Measurements from ENCODE around the gene CD74. TPM values are rescaled to one million over a fixed set of nuclear protein-coding genes. Genes with fewer than 3 reads are reported as not detected.
"Not testable (repeated sequence)": the region's sequence is repeated elsewhere in the genome, so short reads cannot be mapped to it uniquely, and the experiment has no call there.

Gene CD74
- 100 to 1,000 TPM; 341 to 350 TPM for total RNA-seq

GRCh38 chr5:150412319-150413175, at the start of gene CD74:
CD74 (minus strand) TSS chr5:150412910; CDS start chr5:150412749, 161 bp downstream.
- peak within 1 kb of the TSS; percentile 100 for H3K27ac Mint-ChIP-seq
- no peaks in the 10 kb centered on the region for H3K9me3 Mint-ChIP-seq
- H3K36me3 Mint-ChIP-seq = peaks cover 7% of the 10 kb centered on the region
- peak within 1 kb of the TSS; percentile 98 for H3K4me3 Mint-ChIP-seq
- H3K4me1 Mint-ChIP-seq = peaks cover 29% of the 10 kb centered on the region
- no peaks in the 10 kb centered on the region for H3K27me3 Mint-ChIP-seq
- DNase-seq (peak; percentile 85), ATAC-seq (ENCODE audit: low read depth) (peak; percentile 89)
- POLR2A ChIA-PET = interaction anchor here (0.6 to 3.3 kb wide), 14 partner anchors 9 to 301 kb away, joined by 3 to 32 read pairs (median 4); partner anchors contain the start of genes RPS14 and TCOF1

DNA sequence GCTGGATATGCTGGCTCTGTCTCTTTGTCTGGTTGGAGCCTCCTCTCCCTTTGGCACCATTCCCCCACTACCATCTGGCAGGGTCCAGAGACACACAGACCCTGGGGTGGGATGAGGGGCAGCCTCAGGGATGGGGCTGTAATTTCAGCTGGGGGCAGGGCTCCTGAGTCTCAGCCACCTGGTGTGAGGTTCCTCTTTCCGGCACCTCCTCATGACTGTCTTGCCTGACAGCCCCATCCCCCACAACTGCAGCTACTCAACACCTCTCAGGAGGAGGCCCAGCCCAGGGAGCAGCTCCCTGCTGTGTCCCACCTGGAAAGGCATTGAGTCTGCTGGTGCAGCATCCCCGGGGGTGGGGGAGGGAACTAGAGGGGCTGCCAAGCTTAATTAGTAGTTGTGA, 48.5 kb upstream of the CD74 start:
- Mint-ChIP-seq H3K4me3 (no peak overlapping the region), H3K4me1 (peaks cover 37% of the 10 kb centered on the region), H3K27me3 (peaks cover 2% of the 10 kb centered on the region), H3K9me3 (no peaks in the 10 kb centered on the region), H3K27ac (peak overlapping the region; percentile 82), H3K36me3 (no peaks in the 10 kb centered on the region)
- POLR2A ChIA-PET = interaction anchor here (0.9 to 1.0 kb wide), 2 partner anchors 11 to 12 kb away, joined by 3 read pairs; no protein-coding TSS in a partner anchor
- DNase-seq (peak; percentile 51), ATAC-seq (ENCODE audit: low read depth) (peak; percentile 50)

- DNase-seq (no peak), ATAC-seq (ENCODE audit: low read depth) (no peak)
- Mint-ChIP-seq H3K4me3 (no peak overlapping the region), H3K27me3 (peaks cover 2% of the 10 kb centered on the region), H3K9me3 (no peaks in the 10 kb centered on the region), H3K27ac (peak overlapping the region; percentile 82), H3K36me3 (no peaks in the 10 kb centered on the region), H3K4me1 (peaks cover 37% of the 10 kb centered on the region)
- POLR2A ChIA-PET = interaction anchor here (0.6 to 1.0 kb wide), 3 partner anchors 10 to 102 kb away, joined by 3 read pairs; no protein-coding TSS in a partner anchor
Measured at GRCh38 chr5:150460781-150461180, 48.1 kb upstream of the CD74 start.

DNA sequence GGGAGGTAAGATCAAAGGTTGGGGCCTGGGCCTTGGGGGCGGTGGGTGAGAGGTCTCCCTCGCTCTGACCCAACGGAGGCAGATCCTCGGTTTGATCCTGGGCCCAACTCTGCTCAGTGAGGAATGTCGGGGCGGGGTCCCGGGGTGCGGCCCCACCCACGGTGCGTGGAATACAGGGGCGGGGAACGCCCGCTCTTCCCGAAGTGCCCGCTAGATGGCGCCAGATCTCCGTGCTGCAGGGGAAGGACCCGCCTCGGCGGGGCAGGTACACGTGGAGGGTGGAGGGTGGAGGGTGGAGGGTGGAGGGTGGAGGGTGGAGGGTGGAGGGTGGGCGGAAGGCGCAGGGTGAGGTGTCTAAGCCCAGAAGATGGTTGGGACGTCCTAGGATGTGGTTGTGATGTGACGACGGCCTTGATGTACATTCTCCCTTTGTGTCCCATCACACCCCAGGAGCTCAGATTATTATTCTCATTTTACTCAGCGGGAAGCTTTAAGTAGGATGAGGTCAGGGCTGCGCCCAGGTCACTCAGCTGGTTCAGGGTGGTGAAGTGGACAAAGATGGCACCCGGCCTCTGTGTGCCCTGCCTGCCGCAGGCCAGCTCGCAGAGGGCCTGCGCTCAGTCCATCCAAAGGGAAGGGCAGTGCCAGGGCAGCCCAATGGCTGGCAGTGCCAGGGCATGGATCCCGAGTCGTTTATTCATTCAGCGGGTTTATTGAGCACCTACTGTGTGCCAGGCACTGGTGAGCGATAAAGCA, 46.3 kb upstream of the CD74 start:
- peaks cover 2% of the 10 kb centered on the region for H3K27me3 Mint-ChIP-seq
- no peaks in the 10 kb centered on the region for H3K36me3 Mint-ChIP-seq
- H3K9me3 Mint-ChIP-seq = no peaks in the 10 kb centered on the region
- H3K4me3 Mint-ChIP-seq = peak overlapping the region; percentile 43
- peak overlapping the region; percentile 86 for H3K27ac Mint-ChIP-seq
- H3K4me1 Mint-ChIP-seq = peaks cover 37% of the 10 kb centered on the region
- peak; percentile 78 for ATAC-seq (ENCODE audit: low read depth)
- peak; percentile 91 for DNase-seq
- POLR2A ChIA-PET = interaction anchor here (1.0 to 3.5 kb wide), 4 partner anchors 9 to 388 kb away, joined by 3 to 14 read pairs (median 8); partner anchors contain the start of genes IRGM, RBM22 and RPS14

DNA sequence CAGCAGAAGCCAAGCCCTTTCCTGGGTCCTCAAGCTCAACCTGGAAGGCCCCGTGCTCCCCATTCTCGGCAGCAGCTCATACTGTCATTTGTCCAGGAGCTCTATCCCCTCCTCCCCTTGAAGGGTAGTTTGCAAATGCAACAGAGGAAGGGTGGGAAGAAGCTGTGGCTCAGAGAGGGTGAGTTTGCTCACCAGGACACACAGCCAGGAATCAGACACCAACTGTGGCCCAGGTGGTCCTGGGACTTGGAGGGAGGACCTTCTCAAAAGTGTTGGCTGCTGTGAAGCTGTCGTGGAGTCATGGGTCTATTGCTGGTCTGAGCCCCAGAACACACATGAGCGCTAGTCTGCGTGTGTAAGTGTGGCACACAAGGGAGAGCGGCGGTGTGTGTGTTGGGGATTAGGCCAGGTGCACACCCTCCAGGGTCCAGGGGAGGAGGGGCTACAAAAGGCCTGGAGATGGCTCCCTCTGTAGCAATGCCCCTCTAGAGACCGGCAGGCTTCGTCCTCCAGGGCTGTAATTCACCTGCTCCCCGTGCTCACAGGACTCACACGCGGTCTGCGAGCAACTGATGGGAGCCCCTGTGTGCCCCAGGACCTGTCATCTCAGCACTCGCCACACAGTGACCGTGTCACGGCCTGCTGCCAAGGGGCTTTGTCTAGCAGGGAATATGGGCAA, 45.0 kb upstream of the CD74 start:
- ATAC-seq (ENCODE audit: low read depth) (no peak), DNase-seq (peak; percentile 40)
- H3K4me3 Mint-ChIP-seq = peak overlapping the region; percentile 78
- peak overlapping the region; percentile 86 for H3K27ac Mint-ChIP-seq
- H3K36me3 Mint-ChIP-seq = no peaks in the 10 kb centered on the region
- no peaks in the 10 kb centered on the region for H3K9me3 Mint-ChIP-seq
- H3K27me3 Mint-ChIP-seq = peaks cover 2% of the 10 kb centered on the region
- peaks cover 37% of the 10 kb centered on the region for H3K4me1 Mint-ChIP-seq
- POLR2A ChIA-PET = interaction anchor here (0.6 to 3.5 kb wide), 6 partner anchors 8 to 766 kb away, joined by 3 to 14 read pairs (median 6); partner anchors contain the start of genes CCDC69, CD74, IRGM and RBM22

DNA sequence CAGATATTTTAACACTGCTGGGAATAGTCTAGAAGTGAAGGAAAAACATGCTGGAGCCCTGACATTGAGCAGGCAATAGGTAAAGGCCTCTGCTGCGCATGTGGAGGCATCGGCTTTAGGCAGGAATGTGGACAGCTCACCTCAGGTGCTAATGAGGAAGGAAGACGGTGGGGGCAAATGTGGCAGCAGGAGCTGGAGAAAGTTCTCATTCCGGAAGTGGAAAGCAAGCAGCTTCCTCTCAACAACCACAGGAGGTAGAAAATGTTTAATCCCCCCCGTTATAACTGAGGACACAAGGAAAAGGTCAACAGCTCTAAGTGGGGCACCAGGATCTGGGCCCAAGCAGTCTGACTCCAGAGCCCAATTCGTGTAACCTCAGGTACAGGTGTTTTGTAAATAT, 44.4 kb upstream of the CD74 start:
- POLR2A ChIA-PET = interaction anchor here (1.2 to 3.5 kb wide), 4 partner anchors 45 to 766 kb away, joined by 3 to 14 read pairs (median 6); partner anchors contain the start of genes CCDC69, CD74, IRGM and RBM22
- peak overlapping the region; percentile 86 for H3K27ac Mint-ChIP-seq
- no peak for DNase-seq

DNA sequence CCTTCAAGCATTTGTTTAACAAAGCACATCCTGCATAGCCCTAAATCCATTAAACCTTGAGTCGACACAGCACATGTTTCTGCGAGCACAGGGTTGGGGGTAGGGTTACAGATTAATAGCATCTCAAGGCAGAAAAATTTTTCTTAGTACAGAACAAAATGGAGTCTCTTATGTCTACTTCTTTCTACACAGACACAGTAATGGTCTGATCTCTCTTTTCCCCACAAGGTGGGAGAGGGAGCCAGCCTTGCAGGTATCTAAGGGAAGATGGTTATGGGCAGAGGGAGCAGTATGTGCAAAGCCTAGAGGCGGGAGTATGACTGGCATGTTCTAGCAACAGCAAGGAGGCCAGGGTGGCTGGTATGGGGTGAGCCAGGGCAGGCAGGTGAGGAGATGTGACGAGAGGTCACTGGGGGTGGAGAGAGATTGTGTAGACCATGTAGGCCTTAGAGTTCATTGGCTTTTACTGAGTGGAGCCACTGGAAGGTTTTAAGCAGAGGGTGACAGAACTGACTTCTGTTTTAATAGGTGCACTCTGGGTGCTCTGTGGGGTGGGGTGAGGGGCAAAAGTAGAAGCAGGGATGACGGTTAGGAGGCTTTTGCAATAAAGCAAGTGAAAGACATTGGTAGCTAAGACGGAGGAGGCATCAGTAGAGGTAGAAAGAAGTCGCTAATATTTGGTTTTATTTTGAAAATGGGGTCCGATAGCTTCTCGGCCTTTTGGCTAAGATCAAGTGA, 42.0 kb upstream of the CD74 start:
- Mint-ChIP-seq H3K36me3 (no peaks in the 10 kb centered on the region), H3K4me1 (peaks cover 25% of the 10 kb centered on the region), H3K27me3 (no peaks in the 10 kb centered on the region), H3K27ac (no peak overlapping the region), H3K9me3 (no peaks in the 10 kb centered on the region), H3K4me3 (no peak overlapping the region)
- DNase-seq = no peak
- POLR2A ChIA-PET = interaction anchor here (0.6 kb wide), 1 partner anchor 693 kb away, joined by 5 read pairs; no protein-coding TSS in a partner anchor
- ATAC-seq (ENCODE audit: low read depth) = no peak

More for the DNA sequence above, 44.4 kb upstream of the CD74 start:
- no peak for ATAC-seq (ENCODE audit: low read depth)
- Mint-ChIP-seq H3K27me3 (peaks cover 2% of the 10 kb centered on the region), H3K4me3 (peak overlapping the region; percentile 78), H3K36me3 (no peaks in the 10 kb centered on the region), H3K4me1 (peaks cover 37% of the 10 kb centered on the region), H3K9me3 (no peaks in the 10 kb centered on the region)

GRCh38 chr5:150454027-150454426, 41.3 kb upstream of the CD74 start:
- H3K27me3 Mint-ChIP-seq; H3K36me3 Mint-ChIP-seq; H3K27ac Mint-ChIP-seq; DNase-seq; H3K9me3 Mint-ChIP-seq; H3K4me3 Mint-ChIP-seq; POLR2A ChIA-PET; ATAC-seq (ENCODE audit: low read depth): not testable (repeated sequence)
- H3K4me1 Mint-ChIP-seq = peaks cover 18% of the 10 kb centered on the region

DNA sequence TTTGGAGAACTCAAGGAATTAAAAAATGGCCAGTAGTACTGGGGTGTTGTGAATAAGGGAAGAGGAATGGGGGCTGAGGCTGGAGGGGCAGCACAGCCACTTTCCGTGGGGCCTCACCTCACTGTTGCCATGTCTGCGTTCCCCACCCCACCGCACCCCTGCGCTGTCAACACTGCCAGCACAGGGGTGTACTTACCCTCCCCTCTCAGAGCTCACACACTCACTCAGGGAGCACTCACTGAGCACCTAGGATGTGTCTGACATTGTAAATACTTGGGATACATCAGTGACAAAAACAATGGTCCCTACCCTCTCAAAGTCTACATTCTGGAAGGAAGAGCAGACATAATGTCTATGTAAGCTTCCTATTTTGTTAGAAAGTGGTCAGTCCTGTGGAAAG, 40.2 kb upstream of the CD74 start:
- Mint-ChIP-seq H3K27me3 (no peaks in the 10 kb centered on the region), H3K36me3 (peaks cover 11% of the 10 kb centered on the region), H3K4me3 (no peak overlapping the region), H3K4me1 (peaks cover 23% of the 10 kb centered on the region), H3K27ac (no peak overlapping the region), H3K9me3 (no peaks in the 10 kb centered on the region)
- ATAC-seq (ENCODE audit: low read depth) = no peak
- POLR2A ChIA-PET = no interaction called here
- DNase-seq = no peak

DNA sequence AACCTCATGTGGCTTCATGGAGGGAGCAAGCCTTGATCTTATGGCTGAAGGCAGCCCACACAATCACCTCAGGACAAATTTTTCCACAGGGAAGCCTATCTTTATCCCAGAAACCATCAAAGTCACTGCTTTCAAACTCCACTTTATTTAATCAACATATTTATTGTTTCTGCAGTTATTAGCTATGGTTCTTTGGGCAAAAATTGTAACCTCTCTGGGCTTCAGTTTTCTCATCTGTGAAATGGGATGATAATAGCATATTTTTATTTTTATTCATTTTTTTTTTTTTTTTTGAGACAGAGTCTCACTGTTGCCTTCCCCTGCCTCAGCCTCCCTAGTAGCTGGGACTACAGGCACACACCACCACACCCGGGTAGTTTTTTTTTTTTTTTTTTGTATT, 38.9 kb upstream of the CD74 start:
- Mint-ChIP-seq H3K9me3 (no peaks in the 10 kb centered on the region), H3K4me3 (no peak overlapping the region), H3K4me1 (peaks cover 19% of the 10 kb centered on the region), H3K27me3 (no peaks in the 10 kb centered on the region), H3K27ac (no peak overlapping the region), H3K36me3 (peaks cover 17% of the 10 kb centered on the region)
- DNase-seq (no peak), ATAC-seq (ENCODE audit: low read depth) (no peak)
- POLR2A ChIA-PET = interaction anchor here (0.8 kb wide), 1 partner anchor 249 kb away, joined by 3 read pairs; the partner anchor contains the start of gene RBM22

- no peaks in the 10 kb centered on the region for H3K9me3 Mint-ChIP-seq
- peak within 1 kb of the TSS; percentile 99 for H3K27ac Mint-ChIP-seq
- ATAC-seq (ENCODE audit: low read depth) (peak; percentile 90), DNase-seq (peak; percentile 94)
- H3K4me1 Mint-ChIP-seq = peaks cover 28% of the 10 kb centered on the region
- POLR2A ChIA-PET = interaction anchor here (0.6 to 2.1 kb wide), 15 partner anchors 9 to 396 kb away, joined by 3 to 18 read pairs (median 5); partner anchors contain the start of genes CD74, IRGM and PDGFRB
- peaks cover 26% of the 10 kb centered on the region for H3K36me3 Mint-ChIP-seq
- H3K27me3 Mint-ChIP-seq = no peaks in the 10 kb centered on the region
- peak within 1 kb of the TSS; percentile 96 for H3K4me3 Mint-ChIP-seq
Measured at GRCh38 chr5:150449517-150450339, 37.0 kb upstream of the CD74 start, which contains the start of gene RPS14. RPS14 (minus strand) TSS chr5:150449739; CDS start chr5:150447733, 2,006 bp downstream.
